Right lobe of liver (tissue), 4 donors: Measurements from ENCODE around the gene SMPD4.
"Not testable (repeated sequence)": the region's sequence is repeated elsewhere in the genome, so short reads cannot be mapped to it uniquely, and the experiment has no call there.

Source experiments
- CTCF ChIP-seq, 4 donors: fragments of 200-600 bp in 3 of 4; fragments of 450-650 bp in 1 of 4; IDR thresholded peaks; one replicate each; pipeline versions ENCODE4 v1.5.1 to v1.8.0; 2016 to 2022; ENCODE audit warnings: antibody characterized with exemption in 4 of 4, mild to moderate bottlenecking in 2 of 4
- POLR2A ChIP-seq: fragments of 450-650 bp; IDR thresholded peaks from one replicate; pipeline ENCODE4 v1.6.1; 2017; ENCODE audit warnings: antibody characterized with exemption, mild to moderate bottlenecking
- donor health status: DM: no; HTN: no; CAD: no.
- donor health status: DM: no; HTN: no; CAD: no.
- donor health status: DM: no; HTN: yes; CAD: no.

- TF ChIP-seq CTCF (IDR thresholded peaks at IDR 0.05); POLR2A: not testable (repeated sequence)
These were observed 32.9 kb downstream of the SMPD4 start for GRCh38 chr2:130148515-130148914.
